Measurements from ENCODE around the gene TEAD1. TPM values are rescaled to one million over a fixed set of nuclear protein-coding genes. Genes with fewer than 3 reads are reported as not detected.
"Not testable (repeated sequence)": the region's sequence is repeated elsewhere in the genome, so short reads cannot be mapped to it uniquely, and the experiment has no call there.

The TEAD1 gene
- total RNA-seq, 4 donors from 2014 or later = 46.1 to 175 (median 126) TPM

GRCh38 chr11:12755510-12756453 lies 81.6 kb downstream of the TEAD1 start:
- Histone ChIP-seq H3K27me3 (no peaks in the 10 kb centered on the region), H3K9me3 (no peaks in the 10 kb centered on the region), H3K4me1 (peaks cover 69 to 77% of the 10 kb centered on the region in 2 donors), H3K36me3 (no peaks in the 10 kb centered on the region), H3K27ac (peak overlapping the region; percentile 51 to 74 (median 64)), H3K4me3 (no peak overlapping the region)
- intact Hi-C loops (cut with DNase I; ENCODE audit: low total_unique reads) = no loop called here
- TF ChIP-seq POLR2A (IDR thresholded peaks at IDR 0.05) (no peak), CTCF (IDR thresholded peaks at IDR 0.05 in 4 of 5, conservative IDR thresholded peaks at IDR 0.05 in 1 of 5) (no peak)
- in situ Hi-C loops (cut with MboI; ENCODE audit: low sequenced_read_pairs in 4 of 4) = no loop called here
- ATAC-seq = no peak
- DNase-seq = no peak

- Histone ChIP-seq H3K27me3 (no peaks in the 10 kb centered on the region), H3K4me1 (peaks cover 70 to 82% of the 10 kb centered on the region in 2 donors), H3K27ac (peak overlapping the region; percentile 51 to 74 (median 64)), H3K9me3 (no peaks in the 10 kb centered on the region), H3K4me3 (no peak overlapping the region), H3K36me3 (no peaks in the 10 kb centered on the region)
- ATAC-seq (no peak), DNase-seq (no peak)
- TF ChIP-seq CTCF (IDR thresholded peaks at IDR 0.05 in 4 of 5, conservative IDR thresholded peaks at IDR 0.05 in 1 of 5) (no peak), POLR2A (IDR thresholded peaks at IDR 0.05) (no peak)
- in situ Hi-C loops (cut with MboI; ENCODE audit: low sequenced_read_pairs in 4 of 4) = no loop called here
- intact Hi-C loops (cut with DNase I; ENCODE audit: low total_unique reads) = no loop called here
These were observed 82.2 kb downstream of the TEAD1 start for GRCh38 chr11:12756454-12756806.

- Histone ChIP-seq H3K9me3 (no peaks in the 10 kb centered on the region), H3K4me1 (peaks cover 70 to 82% of the 10 kb centered on the region in 2 donors), H3K27ac (peak overlapping the region; percentile 51 to 74 (median 64)), H3K27me3 (no peaks in the 10 kb centered on the region), H3K36me3 (no peaks in the 10 kb centered on the region), H3K4me3 (no peak overlapping the region)
- in situ Hi-C loops (cut with MboI; ENCODE audit: low sequenced_read_pairs in 4 of 4) = no loop called here
- peak; percentile 78 to 82 for ATAC-seq
- no peak for DNase-seq
- intact Hi-C loops (cut with DNase I; ENCODE audit: low total_unique reads) = no loop called here
- no peak for TF ChIP-seq CTCF (IDR thresholded peaks at IDR 0.05 in 4 of 5, conservative IDR thresholded peaks at IDR 0.05 in 1 of 5)
- no peak for TF ChIP-seq POLR2A (IDR thresholded peaks at IDR 0.05)
These were observed 82.6 kb downstream of the TEAD1 start for GRCh38 chr11:12756867-12757266.

- intact Hi-C loops (cut with DNase I; ENCODE audit: low total_unique reads) (no loop called here), in situ Hi-C loops (cut with MboI; ENCODE audit: low sequenced_read_pairs in 4 of 4) (no loop called here)
- peak overlapping the region; percentile 51 to 74 (median 64) for H3K27ac ChIP-seq
- DNase-seq (no peak), ATAC-seq (no peak)
- no peaks in the 10 kb centered on the region for H3K36me3 ChIP-seq
- no peaks in the 10 kb centered on the region for H3K27me3 ChIP-seq
- no peak overlapping the region for H3K4me3 ChIP-seq
- no peak for TF ChIP-seq CTCF (IDR thresholded peaks at IDR 0.05 in 4 of 5, conservative IDR thresholded peaks at IDR 0.05 in 1 of 5)
- TF ChIP-seq POLR2A (IDR thresholded peaks at IDR 0.05) = no peak
- no peaks in the 10 kb centered on the region for H3K9me3 ChIP-seq
- H3K4me1 ChIP-seq = peaks cover 73 to 86% of the 10 kb centered on the region in 2 donors
These were observed 83.2 kb downstream of the TEAD1 start for GRCh38 chr11:12757416-12757815.

GRCh38 chr11:12758117-12758516 lies 83.9 kb downstream of the TEAD1 start:
- intact Hi-C loops (cut with DNase I; ENCODE audit: low total_unique reads); in situ Hi-C loops (cut with MboI; ENCODE audit: low sequenced_read_pairs in 4 of 4); ATAC-seq; H3K27me3 ChIP-seq; H3K9me3 ChIP-seq; DNase-seq; H3K36me3 ChIP-seq; H3K4me3 ChIP-seq: not testable (repeated sequence)
- H3K4me1 ChIP-seq = peaks cover 74 to 88% of the 10 kb centered on the region in 2 donors
- peak overlapping the region in 1 of 4 donors; percentile 59 for H3K27ac ChIP-seq

Measured in gastrocnemius medialis (tissue), 4 donors.